NB4 (cell line): ENCODE data around the gene CCNYL1.

ENCODE experiments used
- CTCF ChIP-seq: IDR thresholded peaks from one replicate; pipeline ENCODE4 v1.5.1; 2012; ENCODE audit warnings: low read depth, low read length
- MAX ChIP-seq: IDR thresholded peaks from 2 replicates; pipeline ENCODE4 v1.6.1; 2011; ENCODE audit warnings: low read depth, low read length
- POLR2A ChIP-seq: IDR thresholded peaks from 2 replicates; pipeline ENCODE4 v1.6.1; 2011; ENCODE audit warnings: mild to moderate bottlenecking; ENCODE audit not compliant: insufficient read length; ENCODE audit errors: extremely low read depth

DNA sequence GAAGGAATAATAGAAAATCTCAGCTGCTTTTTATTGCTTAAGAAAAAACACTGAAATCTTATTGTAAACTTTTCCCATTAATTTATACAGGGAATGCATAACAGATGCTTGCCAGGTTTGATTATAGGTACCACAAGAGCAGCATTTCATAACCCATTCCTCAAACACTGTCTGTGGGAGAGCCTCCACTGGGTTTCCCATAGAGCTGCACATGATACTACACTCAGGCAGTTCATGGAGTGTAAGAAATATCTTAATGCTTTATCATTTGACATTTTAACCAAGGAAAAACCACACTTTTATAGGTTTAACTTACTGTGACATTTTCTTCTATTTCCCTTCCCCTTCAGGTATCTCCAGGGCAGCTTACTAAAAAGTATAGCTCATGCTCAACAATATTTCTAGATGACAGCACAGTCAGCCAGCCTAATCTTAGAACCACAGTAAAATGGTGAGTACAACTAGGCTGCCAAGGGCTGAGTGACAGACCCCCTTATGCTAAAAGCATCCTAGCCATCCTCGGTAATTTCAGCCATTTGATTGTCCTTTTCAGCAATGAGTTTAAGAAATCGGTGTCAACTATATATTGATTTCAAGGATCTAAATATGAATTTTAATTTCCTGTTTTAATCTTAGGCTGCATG lies 22.3 kb downstream of the CCNYL1 start:
- TF ChIP-seq CTCF (no peak), MAX (no peak), POLR2A (no peak)
